HG02943 (cell line): ENCODE results near the gene NFYB.
"Not testable (repeated sequence)": the region's sequence is repeated elsewhere in the genome, so short reads cannot be mapped to it uniquely, and the experiment has no call there.

ENCODE experiments used
- ATAC-seq: cut with Tn5 transposase; IDR thresholded peaks from one replicate; pipeline ENCODE4 v1.9.1; 2021; ENCODE audit warnings: mild to moderate bottlenecking, low read depth, moderate library complexity; ENCODE audit not compliant: unreplicated experiment

The NFYB gene

GRCh38 chr12:104137902-104138796 is at the start of gene NFYB:
Gene NFYB (minus strand): TSS chr12:104138210. CDS start chr12:104135453, 2,757 bp downstream.
- peak; percentile 94 for ATAC-seq

GRCh38 chr12:104187446-104188155 is 49.6 kb upstream of the NFYB start:
- ATAC-seq = no peak

GRCh38 chr12:104183443-104183842 is 45.4 kb upstream of the NFYB start:
- ATAC-seq = no peak

GRCh38 chr12:104182621-104183378 is 44.8 kb upstream of the NFYB start:
- no peak for ATAC-seq

- no peak for ATAC-seq
These were observed 44.1 kb upstream of the NFYB start for GRCh38 chr12:104182144-104182543.

GRCh38 chr12:104181313-104181712 is 43.3 kb upstream of the NFYB start:
- ATAC-seq = no peak

GRCh38 chr12:104180374-104180773 is 42.4 kb upstream of the NFYB start:
- no peak for ATAC-seq

- ATAC-seq = no peak
These were observed 39.9 kb upstream of the NFYB start for GRCh38 chr12:104177663-104178501.

- no peak for ATAC-seq
These were observed 39.3 kb upstream of the NFYB start for GRCh38 chr12:104177336-104177662.

GRCh38 chr12:104175726-104176247 is 37.8 kb upstream of the NFYB start:
- no peak for ATAC-seq

- ATAC-seq = not testable (repeated sequence)
These were observed 35.8 kb upstream of the NFYB start for GRCh38 chr12:104173804-104174203.

- no peak for ATAC-seq
These were observed 34.5 kb upstream of the NFYB start for GRCh38 chr12:104172570-104172947.

- ATAC-seq = no peak
These were observed 34.0 kb upstream of the NFYB start for GRCh38 chr12:104171785-104172569.

- ATAC-seq = no peak
These were observed 30.6 kb upstream of the NFYB start for GRCh38 chr12:104168596-104168995.

- ATAC-seq = no peak
These were observed 29.8 kb upstream of the NFYB start for GRCh38 chr12:104167519-104168458.

GRCh38 chr12:104166465-104166864 is 28.5 kb upstream of the NFYB start:
- no peak for ATAC-seq

GRCh38 chr12:104165801-104166200 is 27.8 kb upstream of the NFYB start:
- no peak for ATAC-seq

GRCh38 chr12:104164634-104165033 is 26.6 kb upstream of the NFYB start:
- ATAC-seq = no peak
